Measurements from ENCODE around the gene GPANK1. TPM values are rescaled to one million over a fixed set of nuclear protein-coding genes. Genes with fewer than 3 reads are reported as not detected.

Gene GPANK1
- total and polyA plus RNA-seq, 10 of the 15 experiments (the other 5 are each of a cell fraction or from before 2014, with no cell fraction given), result 11.7 to 36.3 (median 17.5) TPM

GRCh38 chr6:31692353-31692752, 27.6 kb upstream of the GPANK1 start:
- H3K27me3 ChIP-seq (replicated peaks in 1 of 2; ENCODE audit: control insufficient read depth in 2 of 2, insufficient read depth in 2 of 2, low read length in 1 of 2), result no peaks in the 10 kb centered on the region
- H3K4me1 ChIP-seq (ENCODE audit: control insufficient read depth, insufficient read depth, low read length), result no peaks in the 10 kb centered on the region
- ATAC-seq (no peak), FAIRE-seq (no peak), DNase-seq (ENCODE audit: low read depth, low spot score) (no peak)
- H3K27ac ChIP-seq (ENCODE audit: control insufficient read depth, insufficient read depth), result no peak overlapping the region
- H3K36me3 ChIP-seq (ENCODE audit: control insufficient read depth in 2 of 2, insufficient read depth in 2 of 2, low read length in 1 of 2), result peaks cover 17 to 40% of the 10 kb centered on the region in 2 experiments
- no peak overlapping the region for H3K4me2 ChIP-seq (ENCODE audit: control insufficient read depth, insufficient read depth)
- no peak overlapping the region for H3K4me3 ChIP-seq
- TF ChIP-seq BMI1 (IDR thresholded peaks at IDR 0.05; ENCODE audit: borderline replicate concordance), result no peak
- TF ChIP-seq RELB (IDR thresholded peaks at IDR 0.05; ENCODE audit: low read depth), result no peak
- TF ChIP-seq SIN3A (IDR thresholded peaks at IDR 0.05; ENCODE audit: low read depth, low read length), result no peak
- TF ChIP-seq POLR2AphosphoS5 (IDR thresholded peaks at IDR 0.05; ENCODE audit: low read length), result no peak
- TF ChIP-seq PAX8 (IDR thresholded peaks at IDR 0.05), result no peak
- no peak for TF ChIP-seq ASH2L (IDR thresholded peaks at IDR 0.05; ENCODE audit: borderline replicate concordance, low read depth)
- 92% methylated on average over 4 of the region's 4 CpGs for WGBS (ENCODE audit: insufficient coverage, insufficient replicate concordance, low lambda C conversion rate, missing lambda C conversion rate)
- H2AFZ ChIP-seq (ENCODE audit: control insufficient read depth, low read depth, low read length), result no peak overlapping the region
- no peaks in the 10 kb centered on the region for H3K9me3 ChIP-seq (replicated peaks; ENCODE audit: control insufficient read depth, insufficient read depth, low read length)
- intact Hi-C loops (cut with micrococcal nuclease; ENCODE audit: unreplicated experiment) (no loop called here), in situ Hi-C loops (cut with MboI) (no loop called here)
- no peaks in the 10 kb centered on the region for H3K79me2 ChIP-seq (ENCODE audit: control insufficient read depth, insufficient read depth, low read length)
- POLR2A ChIA-PET, result interaction anchor here (1.1 to 2.2 kb wide), 2 partner anchors 46 to 140 kb away, joined by 5 to 11 read pairs; no protein-coding TSS in a partner anchor
- SMC1A ChIA-PET (ENCODE audit: uncharacterized antibody, unreplicated experiment), result no interaction called here
- no peaks in the 10 kb centered on the region for H4K20me1 ChIP-seq (ENCODE audit: control insufficient read depth, insufficient read depth)
- no TSS peak for BruUV-seq (replicated peaks)
- CTCF ChIA-PET, result interaction anchor here (0.7 kb wide), 1 partner anchor 46 kb away, joined by 3 read pairs; no protein-coding TSS in a partner anchor
- RAD21 ChIA-PET (ENCODE audit: unreplicated experiment), result no interaction called here
- no peak overlapping the region for H3K9ac ChIP-seq (ENCODE audit: control insufficient read depth, insufficient read depth, low read length)

Measured in GM12878 (cell line).